K562 (cell line): Measurements from ENCODE around the gene PHF19. TPM values are rescaled to one million over a fixed set of nuclear protein-coding genes. Genes with fewer than 3 reads are reported as not detected.
A peak's percentile ranks its signal among the peaks of the same experiment; 100 is the strongest.

Experiments used
- ATAC-seq: fragments of 200-7000 bp; cut with Tn5 transposase; 3 replicates; pipeline ENCODE4 v1.9.1; 2020; ENCODE audit warnings: moderate library complexity
- BruUV-seq: library from RNA; stranded (reverse); fragments of 400-500 nt; replicated peaks from 2 replicates; lab custom pipeline; 2021; lab: Mats Ljungman, UMichigan
- CTCF ChIA-PET: fragments of 300-600 bp; formaldehyde crosslinking; extraction: SDS; loops from one replicate; lab custom pipeline; 2021; ENCODE audit warnings: low intra/inter-chr PET ratio; lab: Yijun Ruan, JAX
- POLR2A ChIA-PET: fragments of 300-600, 350-650 bp; sonication (Branson Sonifier 250); formaldehyde crosslinking; extraction: SDS; loops from one replicate; lab custom pipeline; 2021; ENCODE audit warnings: antibody characterized with exemption, inconsistent platforms; lab: Yijun Ruan, JAX
- DNase-seq, 4 experiments: peaks; one replicate each; pipeline versions ENCODE4 v3.0.0 to v3.0.0-alpha.2; 2011 to 2018; ENCODE audit warnings: low spot score in 3 of 4, mixed read lengths in 3 of 4; ENCODE audit errors: extremely low read depth in 1 of 4
- FAIRE-seq: peaks from 2 replicates; lab custom pipeline; 2011; peaks lifted over from hg19 to GRCh38; lab: Jason Lieb, UNC
- H2AFZ ChIP-seq: 2 replicates; pipeline ENCODE4 v1.6.0; 2011; ENCODE audit warnings: low read depth, low read length, control low read depth, inconsistent platforms
- H3K27ac ChIP-seq: fragments of 200-600 bp; 3 replicates; pipeline ENCODE4 v1.8.0; 2011; ENCODE audit warnings: low read depth, mild to moderate bottlenecking, control low read depth, inconsistent platforms, low read length, moderate library complexity, mixed read lengths; ENCODE audit errors: extremely low read depth
- H3K27me3 ChIP-seq, 2 experiments: fragments of 300-600 bp in 1 of 2; 2 replicates in 1 of 2; 3 replicates in 1 of 2; pipeline versions ENCODE4 v1.6.0 to v1.8.0; 2011; ENCODE audit warnings: inconsistent platforms in 2 of 2, low read length in 2 of 2, mild to moderate bottlenecking in 1 of 2, mixed read lengths in 1 of 2, moderate library complexity in 1 of 2; ENCODE audit not compliant: control insufficient read depth in 2 of 2, insufficient read depth in 2 of 2
- H3K36me3 ChIP-seq: fragments of 300-600 bp; 3 replicates; pipeline ENCODE4 v1.8.0; 2011; ENCODE audit warnings: mild to moderate bottlenecking, low read length, inconsistent platforms; ENCODE audit not compliant: control insufficient read depth, insufficient read depth
- H3K4me1 ChIP-seq, 2 experiments: fragments of 200-600 bp in 1 of 2; replicated peaks in 1 of 2; 2 replicates in 1 of 2; 3 replicates in 1 of 2; pipeline versions ENCODE4 v1.5.1 to v1.8.0; 2011; ENCODE audit warnings: inconsistent platforms in 2 of 2, low read length in 2 of 2, mild to moderate bottlenecking in 1 of 2, mixed read lengths in 1 of 2, moderate library complexity in 1 of 2; ENCODE audit not compliant: control insufficient read depth in 2 of 2, insufficient read depth in 2 of 2
- H3K4me2 ChIP-seq: 2 replicates; pipeline ENCODE4 v1.6.1; 2011; ENCODE audit warnings: low read length, control low read depth, inconsistent platforms, mixed read lengths; ENCODE audit not compliant: insufficient read depth
- H3K4me3 ChIP-seq: fragments of 200-600 bp; sonication (generic), shearing (Covaris generic); 2 replicates; pipeline ENCODE4 v1.5.1; 2016; ENCODE audit warnings: control low read depth, inconsistent platforms
- H3K79me2 ChIP-seq: fragments of 200-600 bp; 3 replicates; pipeline ENCODE4 v1.8.0; 2011; ENCODE audit warnings: low read length, inconsistent platforms; ENCODE audit not compliant: control insufficient read depth, insufficient read depth
- H3K9ac ChIP-seq, 2 experiments: 2 replicates each; pipeline versions ENCODE4 v1.6.0 to v1.6.1; 2011; ENCODE audit warnings: low read depth in 2 of 2, low read length in 2 of 2, control low read depth in 1 of 2, inconsistent platforms in 1 of 2, mild to moderate bottlenecking in 1 of 2, mixed read lengths in 1 of 2; ENCODE audit not compliant: insufficient read depth in 1 of 2
- H3K9me1 ChIP-seq: one replicate; pipeline ENCODE4 v1.6.0; 2011; ENCODE audit warnings: inconsistent platforms, mild to moderate bottlenecking, low read length, moderate library complexity; ENCODE audit not compliant: control insufficient read depth, insufficient read depth
- H3K9me3 ChIP-seq: replicated peaks from 2 replicates; pipeline ENCODE4 v1.5.1; 2011; ENCODE audit warnings: low read depth, low read length, inconsistent platforms; ENCODE audit not compliant: control insufficient read depth, insufficient read depth
- H4K20me1 ChIP-seq: replicated peaks from 2 replicates; pipeline ENCODE4 v1.6.1; 2011; ENCODE audit warnings: low read length, inconsistent platforms, mixed read lengths; ENCODE audit not compliant: control insufficient read depth, insufficient read depth
- BCOR ChIP-seq: fragments of 450-650 bp; IDR thresholded peaks from 2 replicates; pipeline ENCODE4 v1.6.1; 2016
- CEBPG ChIP-seq, 3 experiments: fragments of 200-800 bp in 1 of 3; sonication (Bioruptor generic) in 1 of 3; sonication (generic) in 1 of 3; formaldehyde crosslinking in 1 of 3; IDR thresholded peaks in 2 of 3; conservative IDR thresholded peaks in 1 of 3; 2 replicates each; pipeline versions ENCODE4 v1.6.1 to v1.8.0; 2016 to 2022; ENCODE audit warnings: missing compliant biosample characterization in 2 of 3, missing genetic modification characterization in 2 of 3, mild to moderate bottlenecking in 1 of 3, missing genetic modification reagents in 1 of 3
- KDM1A ChIP-seq, 2 experiments: fragments of 450-650 bp; IDR thresholded peaks; 2 replicates each; pipeline ENCODE4 v1.6.1; 2016; ENCODE audit warnings: mild to moderate bottlenecking in 2 of 2
- RBM25 ChIP-seq: fragments of 200-400 bp; formaldehyde crosslinking; IDR thresholded peaks from 2 replicates; pipeline ENCODE4 v1.6.1; 2018; ENCODE audit warnings: low read length, low read depth, moderate library complexity; ENCODE audit not compliant: severe bottlenecking
- ZFP1 ChIP-seq: fragments of 450-650 bp; formaldehyde crosslinking; IDR thresholded peaks from 2 replicates; pipeline ENCODE4 v1.4.0; 2020; ENCODE audit warnings: mild to moderate bottlenecking, mixed read lengths
- ZFP36 ChIP-seq: fragments of 150-350 bp; IDR thresholded peaks from 2 replicates; pipeline ENCODE4 v1.6.1; 2018; ENCODE audit warnings: low read length, low read depth; ENCODE audit not compliant: partially characterized antibody
- ZNF436 ChIP-seq: fragments of 250-450, 450-650 bp; sonication (Bioruptor Pico); formaldehyde crosslinking; IDR thresholded peaks from 2 replicates; pipeline ENCODE4 v1.7.0; 2020; ENCODE audit warnings: mild to moderate bottlenecking
- ZNF830 ChIP-seq: fragments of 250-450 bp; sonication (Bioruptor Pico); IDR thresholded peaks from 2 replicates; pipeline ENCODE4 v1.5.0; 2021; ENCODE audit warnings: mild to moderate bottlenecking
- WGBS: fragments of 100-300 bp; shearing (Covaris generic); methylation state at CpG from one replicate; pipeline ENCODE4 v1.1.6; 2016; ENCODE audit warnings: low coverage, mixed read lengths; ENCODE audit not compliant: insufficient coverage; ENCODE audit errors: missing lambda C conversion rate; 5-methylcytosine and 5-hydroxymethylcytosine counted together
- in situ Hi-C: fragments of 300-500 bp; cut with MboI; formaldehyde crosslinking; loops from 4 replicates; pipeline ENCODE4 v1.15.0; 2018; ENCODE audit warnings: inconsistent platforms, mixed read lengths
- intact Hi-C: fragments of 100-400 bp; cut with micrococcal nuclease; formaldehyde crosslinking; loops from 2 replicates; pipeline ENCODE4 v1.14.2; 2022
- polyA plus RNA-seq, 8 experiments: library from polyadenylated mRNA; depleted of rRNA in 4 of 8; stranded (reverse) in 5 of 8; unstranded in 3 of 8; fragments of >200 nt; fragmentation: Nextera tagmentation in 2 of 8; fragmentation: Illumina TruSeq in 1 of 8; extraction: Ambion mirVana in 2 of 8; extraction: Trizol in 1 of 8; gene quantifications; 2 replicates each; pipeline versions ENCODE4 v1.2.1 to v1.2.3, GENCODE V29; 2011 to 2014; ENCODE audit warnings: inconsistent platforms in 1 of 8, missing spikeins in 1 of 8
- total RNA-seq, 7 experiments: library from RNA; depleted of rRNA in 6 of 7; stranded (reverse); fragments of >200 nt in 6 of 7; fragmentation: Illumina TruSeq in 2 of 7; extraction: Trizol in 2 of 7; gene quantifications; 2 replicates each; pipeline versions ENCODE4 v1.2.1 to v1.2.3, GENCODE V29; 2011 to 2021; ENCODE audit warnings: low replicate concordance in 1 of 7
- TF ChIP-seq, protein P1 (sequence below): IDR thresholded peaks from 3 replicates; pipeline ENCODE4 v1.6.1; 2011; ENCODE audit warnings: borderline replicate concordance, mild to moderate bottlenecking, moderate library complexity; ENCODE audit not compliant: insufficient read length; ENCODE audit errors: extremely low read depth

The PHF19 gene
- total and polyA plus RNA-seq, 9 of the 15 experiments (the other 6 are each of a cell fraction or from before 2014, with no cell fraction given) = 95.8 to 403 (median 255) TPM

DNA sequence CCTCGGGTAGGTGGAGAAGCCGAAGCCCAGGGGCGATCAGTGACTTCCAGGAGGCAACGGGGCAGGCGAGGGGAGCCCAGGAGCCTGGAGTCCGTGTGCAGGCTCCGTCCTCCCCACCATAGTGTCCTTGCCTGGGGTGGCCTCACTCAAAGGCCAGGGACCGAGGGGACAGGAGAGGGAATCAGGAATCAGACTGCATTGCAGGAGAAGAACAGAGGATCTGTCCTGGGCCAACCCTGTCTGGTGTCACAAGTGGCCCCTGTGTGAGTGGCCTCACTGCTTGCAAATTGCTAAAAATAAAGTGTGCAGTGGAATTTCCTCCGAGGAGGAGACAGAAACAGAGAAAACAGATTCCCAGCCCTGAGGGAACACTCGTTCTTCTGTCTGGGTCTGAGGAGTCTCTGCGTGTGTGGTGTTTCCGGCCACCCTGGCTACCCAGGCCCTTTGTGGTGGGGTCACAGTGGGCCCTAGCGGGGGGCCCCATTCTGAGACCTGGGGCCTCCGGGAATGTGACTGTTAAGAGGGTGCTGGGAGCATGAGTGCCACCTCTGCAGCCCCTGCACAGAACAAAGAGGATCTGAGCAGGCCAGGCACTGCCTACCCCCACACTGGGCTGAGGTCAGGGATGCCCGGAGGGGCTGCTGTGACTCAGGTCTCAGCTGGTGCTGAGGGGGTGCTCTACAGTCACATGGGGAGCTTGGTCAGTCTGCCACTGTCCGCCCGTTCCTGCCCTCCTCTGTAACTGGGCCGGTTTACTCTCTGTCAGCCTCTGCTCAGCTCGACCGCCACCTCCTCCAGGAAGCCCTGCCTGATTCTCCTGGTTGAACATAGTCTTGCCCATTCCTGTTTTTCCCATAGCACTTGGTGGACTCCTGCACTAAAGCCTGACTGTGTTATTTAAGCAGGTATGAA is 42.2 kb upstream of the PHF19 start:
- H3K27me3 ChIP-seq = no peaks in the 10 kb centered on the region
- 0 out of 2 replicates have a peak overlapping the region, but pooled peaks have one; percentile 2 for H3K4me2 ChIP-seq
- no peaks in the 10 kb centered on the region for H3K9me3 ChIP-seq
- FAIRE-seq = no peak
- TF ChIP-seq RBM25 = peak; percentile 59
- peak; percentile 97 for TF ChIP-seq ZFP36
- TF ChIP-seq KDM1A (IDR thresholded peaks at IDR 0.05) = 0 out of 4 replicates have a peak, but pooled peaks have one; percentile 31 to 37
- TF ChIP-seq, protein P1, sequence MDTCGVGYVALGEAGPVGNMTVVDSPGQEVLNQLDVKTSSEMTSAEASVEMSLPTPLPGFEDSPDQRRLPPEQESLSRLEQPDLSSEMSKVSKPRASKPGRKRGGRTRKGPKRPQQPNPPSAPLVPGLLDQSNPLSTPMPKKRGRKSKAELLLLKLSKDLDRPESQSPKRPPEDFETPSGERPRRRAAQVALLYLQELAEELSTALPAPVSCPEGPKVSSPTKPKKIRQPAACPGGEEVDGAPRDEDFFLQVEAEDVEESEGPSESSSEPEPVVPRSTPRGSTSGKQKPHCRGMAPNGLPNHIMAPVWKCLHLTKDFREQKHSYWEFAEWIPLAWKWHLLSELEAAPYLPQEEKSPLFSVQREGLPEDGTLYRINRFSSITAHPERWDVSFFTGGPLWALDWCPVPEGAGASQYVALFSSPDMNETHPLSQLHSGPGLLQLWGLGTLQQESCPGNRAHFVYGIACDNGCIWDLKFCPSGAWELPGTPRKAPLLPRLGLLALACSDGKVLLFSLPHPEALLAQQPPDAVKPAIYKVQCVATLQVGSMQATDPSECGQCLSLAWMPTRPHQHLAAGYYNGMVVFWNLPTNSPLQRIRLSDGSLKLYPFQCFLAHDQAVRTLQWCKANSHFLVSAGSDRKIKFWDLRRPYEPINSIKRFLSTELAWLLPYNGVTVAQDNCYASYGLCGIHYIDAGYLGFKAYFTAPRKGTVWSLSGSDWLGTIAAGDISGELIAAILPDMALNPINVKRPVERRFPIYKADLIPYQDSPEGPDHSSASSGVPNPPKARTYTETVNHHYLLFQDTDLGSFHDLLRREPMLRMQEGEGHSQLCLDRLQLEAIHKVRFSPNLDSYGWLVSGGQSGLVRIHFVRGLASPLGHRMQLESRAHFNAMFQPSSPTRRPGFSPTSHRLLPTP = peak; percentile 37
- no peak for TF ChIP-seq ZFP1 (CRISPR knock-in tag)
- peak; percentile 59 for TF ChIP-seq BCOR
- no peak for TF ChIP-seq ZNF830
- TF ChIP-seq ZNF436 = peak; percentile 54; the same call in 1 of the 2 replicates
- no peak for TF ChIP-seq CEBPG (CRISPR knock-in tag; IDR thresholded peaks at IDR 0.05)
- TF ChIP-seq CEBPG (tag; conservative IDR thresholded peaks at IDR 0.05 in 1 of 2, IDR thresholded peaks at IDR 0.05 in 1 of 2) = no peak
- no peaks in the 10 kb centered on the region for H3K9me1 ChIP-seq
- POLR2A ChIA-PET = interaction anchor here (1.0 to 1.2 kb wide), 4 partner anchors 9 to 145 kb away, joined by 3 to 5 read pairs (median 3); no protein-coding TSS in a partner anchor
- intact Hi-C loops (no loop called here), in situ Hi-C loops (no loop called here)
- no peak overlapping the region for H3K4me3 ChIP-seq
- WGBS = 52% methylated on average over 17 of the region's 20 CpGs
- H3K27ac ChIP-seq = no peak overlapping the region
- BruUV-seq = no TSS peak
- CTCF ChIA-PET = no interaction called here
- ATAC-seq = peak; percentile 5
- peaks cover 14 to 31% of the 10 kb centered on the region in 2 experiments; a peak in 4 of 5 replicates for H3K4me1 ChIP-seq
- no peak for DNase-seq
- H2AFZ ChIP-seq = peak overlapping the region; percentile 35
- H3K36me3 ChIP-seq = no peaks in the 10 kb centered on the region
- peak overlapping the region in 1 of 2 experiments; percentile 68; a peak in 1 of 4 replicates for H3K9ac ChIP-seq
- no peaks in the 10 kb centered on the region for H3K79me2 ChIP-seq
- no peaks in the 10 kb centered on the region for H4K20me1 ChIP-seq
